Trophoblast cell (in vitro differentiated cells and primary cell): Measurements from ENCODE around the gene SCMH1.
A peak's percentile ranks its signal among the peaks of the same experiment; 100 is the strongest.
"Not testable (repeated sequence)": the region's sequence is repeated elsewhere in the genome, so short reads cannot be mapped to it uniquely, and the experiment has no call there.

Experiments
- DNase-seq, 2 donors: peaks; one replicate each; pipeline ENCODE4 v3.0.0-alpha.2; 2016
- H2AFZ ChIP-seq: 2 replicates; pipeline ENCODE4 v1.6.1; 2013; ENCODE audit warnings: low read length, moderate library complexity, mild to moderate bottlenecking; ENCODE audit not compliant: insufficient read depth, poor library complexity
- H2AK5ac ChIP-seq: 2 replicates; pipeline ENCODE4 v1.6.1; 2013; ENCODE audit warnings: mild to moderate bottlenecking, low read length
- H2BK120ac ChIP-seq: 2 replicates; pipeline ENCODE4 v1.6.1; 2013; ENCODE audit warnings: low read length, mild to moderate bottlenecking, moderate library complexity; ENCODE audit not compliant: insufficient read depth, poor library complexity
- H2BK12ac ChIP-seq: 2 replicates; pipeline ENCODE4 v1.6.1; 2013; ENCODE audit warnings: mild to moderate bottlenecking, low read length, moderate library complexity
- H2BK5ac ChIP-seq: 2 replicates; pipeline ENCODE4 v1.6.1; 2013; ENCODE audit warnings: low read length, low read depth, moderate library complexity, mild to moderate bottlenecking; ENCODE audit not compliant: poor library complexity
- H3K14ac ChIP-seq: 2 replicates; pipeline ENCODE4 v1.6.1; 2013; ENCODE audit warnings: mild to moderate bottlenecking, low read length
- H3K18ac ChIP-seq: 2 replicates; pipeline ENCODE4 v1.6.1; 2013; ENCODE audit warnings: mild to moderate bottlenecking, low read length
- H3K23ac ChIP-seq: 2 replicates; pipeline ENCODE4 v1.6.1; 2013; ENCODE audit warnings: low read length
- H3K27ac ChIP-seq: 2 replicates; pipeline ENCODE4 v1.5.1; 2013; ENCODE audit warnings: low read depth, mild to moderate bottlenecking, inconsistent platforms, low read length, moderate library complexity
- H3K27me3 ChIP-seq: 2 replicates; pipeline ENCODE4 v1.6.1; 2013; ENCODE audit warnings: inconsistent platforms, mild to moderate bottlenecking, low read length, moderate library complexity; ENCODE audit not compliant: insufficient read depth
- H3K36me3 ChIP-seq, 2 experiments: 1 replicate in 1 of 2; 2 replicates in 1 of 2; pipeline ENCODE4 v1.6.1; 2013; ENCODE audit warnings: low read length in 2 of 2, mild to moderate bottlenecking in 2 of 2, moderate library complexity in 1 of 2; ENCODE audit not compliant: insufficient read depth in 2 of 2, control insufficient read depth in 1 of 2
- H3K4ac ChIP-seq: 2 replicates; pipeline ENCODE4 v1.6.1; 2013; ENCODE audit warnings: low read depth, mild to moderate bottlenecking, low read length, moderate library complexity
- H3K4me1 ChIP-seq, 2 experiments: 1 replicate in 1 of 2; 2 replicates in 1 of 2; pipeline ENCODE4 v1.6.1; 2013; ENCODE audit warnings: low read length in 2 of 2, mild to moderate bottlenecking in 2 of 2, moderate library complexity in 1 of 2; ENCODE audit not compliant: insufficient read depth in 2 of 2, control insufficient read depth in 1 of 2
- H3K4me2 ChIP-seq: 2 replicates; pipeline ENCODE4 v1.6.1; 2013; ENCODE audit warnings: inconsistent platforms, mild to moderate bottlenecking, low read length, moderate library complexity
- H3K4me3 ChIP-seq: 2 replicates; pipeline ENCODE4 v1.5.1; 2013; ENCODE audit warnings: mild to moderate bottlenecking, low read depth, low read length, inconsistent platforms
- H3K79me1 ChIP-seq: one replicate; pipeline ENCODE4 v1.6.1; 2013; ENCODE audit warnings: low read length
- H3K79me2 ChIP-seq: 2 replicates; pipeline ENCODE4 v1.6.1; 2013; ENCODE audit warnings: low read length, mild to moderate bottlenecking; ENCODE audit not compliant: control insufficient read depth, insufficient read depth, poor library complexity
- H3K9ac ChIP-seq: 2 replicates; pipeline ENCODE4 v1.6.1; 2013; ENCODE audit warnings: mild to moderate bottlenecking, low read length
- H3K9me3 ChIP-seq: 2 replicates; pipeline ENCODE4 v1.6.1; 2013; ENCODE audit warnings: low read depth, mild to moderate bottlenecking, control low read depth, inconsistent platforms, low read length; ENCODE audit not compliant: insufficient read depth
- H4K12ac ChIP-seq: 2 replicates; pipeline ENCODE4 v1.6.1; 2013; ENCODE audit warnings: low read depth, mild to moderate bottlenecking, low read length, moderate library complexity
- H4K8ac ChIP-seq: 2 replicates; pipeline ENCODE4 v1.6.1; 2013; ENCODE audit warnings: low read depth, mild to moderate bottlenecking, low read length, moderate library complexity
- H4K91ac ChIP-seq: one replicate; pipeline ENCODE4 v1.6.1; 2013; ENCODE audit warnings: low read depth, mild to moderate bottlenecking, low read length, moderate library complexity
- WGBS: extraction: QIAGEN DNeasy Blood & Tissue Kit; methylation state at CpG from one replicate; pipeline ENCODE4 v1.1.7; 2013; ENCODE audit warnings: missing lambda C conversion rate; ENCODE audit not compliant: insufficient read length, insufficient coverage; ENCODE audit errors: extremely low coverage; 5-methylcytosine and 5-hydroxymethylcytosine counted together

Gene SCMH1

DNA sequence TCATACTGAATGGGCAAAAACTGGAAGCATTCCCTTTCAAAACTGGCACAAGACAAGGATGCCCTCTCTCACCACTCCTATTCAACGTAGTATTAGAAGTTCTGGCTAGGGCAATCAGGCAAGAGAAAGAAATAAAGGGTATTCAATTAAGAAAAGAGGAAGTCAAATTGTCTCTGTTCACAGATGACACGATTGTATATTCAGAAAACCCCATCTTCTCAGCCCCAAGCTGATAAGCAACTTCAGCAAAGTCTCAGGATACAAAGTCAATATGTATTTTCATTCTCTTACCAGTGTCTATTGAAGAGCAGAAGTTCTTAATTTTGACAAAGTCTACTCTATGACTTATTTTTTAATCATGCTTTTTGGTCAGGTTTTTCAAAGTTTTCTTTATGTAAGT is 107.8 kb downstream of the SCMH1 start:
- not testable (repeated sequence) for DNase-seq, H2AK5ac ChIP-seq, H3K4ac ChIP-seq, H2AFZ ChIP-seq, H3K9me3 ChIP-seq, H3K79me2 ChIP-seq, H2BK12ac ChIP-seq, H3K4me3 ChIP-seq, H3K36me3 ChIP-seq, H3K18ac ChIP-seq, H2BK5ac ChIP-seq, H3K27me3 ChIP-seq, H3K4me2 ChIP-seq, H3K27ac ChIP-seq, H3K79me1 ChIP-seq, H4K12ac ChIP-seq, H2BK120ac ChIP-seq, H3K14ac ChIP-seq, H3K23ac ChIP-seq, H3K9ac ChIP-seq, H4K91ac ChIP-seq, H3K4me1 ChIP-seq, H4K8ac ChIP-seq
- no CpG with 5 or more reads among the region's 2 CpGs for whole genome bisulfite sequencing

DNA sequence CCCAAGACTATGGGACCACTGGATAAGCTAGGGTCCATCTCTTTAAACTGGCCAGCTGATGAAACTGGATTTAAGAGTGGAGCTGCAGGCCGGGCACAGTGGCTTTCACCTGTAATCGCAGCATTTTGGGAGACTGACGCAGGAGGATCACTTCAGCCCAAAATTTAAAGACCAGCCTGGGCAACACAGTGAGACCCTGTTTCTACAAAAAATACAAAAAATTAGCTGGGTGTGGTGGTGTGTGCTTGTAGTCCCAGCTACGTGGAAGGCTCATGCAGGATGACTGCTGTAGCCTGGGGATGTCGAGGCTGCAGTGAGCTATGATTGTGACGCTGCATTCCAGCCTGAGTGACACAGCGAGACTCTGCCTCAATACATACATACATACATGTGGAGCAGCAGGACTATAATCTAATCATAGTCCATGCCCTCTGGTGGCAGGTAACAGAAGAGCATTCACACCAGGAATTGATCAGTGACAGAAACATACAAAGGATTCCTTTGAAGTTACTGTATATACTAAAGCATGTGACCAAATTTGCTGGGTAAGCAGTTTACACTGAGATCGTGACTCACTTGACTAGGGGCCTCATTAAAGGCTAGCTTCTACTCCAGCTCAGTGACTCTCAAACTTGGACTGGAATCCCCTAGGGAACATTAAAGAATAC is 119.1 kb downstream of the SCMH1 start:
- WGBS = no CpG with 5 or more reads among the region's 8 CpGs
- Histone ChIP-seq H3K4me3 (no peak overlapping the region), H3K9me3 (no peaks in the 10 kb centered on the region), H2AK5ac (no peak overlapping the region), H4K91ac (no peak overlapping the region), H3K79me2 (no peaks in the 10 kb centered on the region), H3K9ac (no peak overlapping the region), H3K23ac (no peak overlapping the region), H2BK5ac (no peak overlapping the region), H2BK12ac (no peak overlapping the region), H3K36me3 (peaks cover 2 to 4% of the 10 kb centered on the region in 2 experiments), H2BK120ac (no peak overlapping the region), H3K27ac (no peak overlapping the region), H3K18ac (no peak overlapping the region), H3K79me1 (no peaks in the 10 kb centered on the region), H3K14ac (no peak overlapping the region), H4K12ac (no peak overlapping the region), H3K4me2 (no peak overlapping the region), H3K27me3 (no peaks in the 10 kb centered on the region), H4K8ac (no peak overlapping the region), H3K4me1 (no peaks in the 10 kb centered on the region), H2AFZ (no peak overlapping the region), H3K4ac (no peak overlapping the region)
- peak; percentile 83 to 92 for DNase-seq

DNA sequence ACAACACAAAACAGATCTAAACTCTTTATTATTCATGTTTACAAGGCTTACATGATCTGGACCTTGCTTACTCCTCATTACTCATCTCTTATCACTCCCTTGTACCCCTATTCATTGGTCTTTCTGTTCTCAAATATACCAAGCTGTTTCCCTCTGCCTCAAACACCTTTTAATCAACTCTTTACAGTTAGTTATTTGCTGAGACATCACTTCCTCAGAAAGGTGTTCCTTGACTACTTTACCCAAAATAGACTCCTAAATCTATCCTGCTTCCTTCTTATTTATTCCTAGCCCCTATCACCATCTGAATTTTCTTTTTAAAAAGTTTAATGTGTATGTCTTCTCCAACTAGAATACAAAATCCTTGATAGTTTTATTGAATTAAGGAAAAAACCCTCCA is 120.0 kb downstream of the SCMH1 start:
- H4K12ac ChIP-seq = no peak overlapping the region
- H3K14ac ChIP-seq = no peak overlapping the region
- H4K8ac ChIP-seq = no peak overlapping the region
- no peak overlapping the region for H4K91ac ChIP-seq
- H2BK5ac ChIP-seq = no peak overlapping the region
- H2AFZ ChIP-seq = no peak overlapping the region
- no peak overlapping the region for H3K23ac ChIP-seq
- H3K79me1 ChIP-seq = no peaks in the 10 kb centered on the region
- H3K27ac ChIP-seq = no peak overlapping the region
- no peak overlapping the region for H2BK12ac ChIP-seq
- DNase-seq = no peak
- no peak overlapping the region for H3K4me3 ChIP-seq
- no peak overlapping the region for H2AK5ac ChIP-seq
- H3K4me2 ChIP-seq = no peak overlapping the region
- no peak overlapping the region for H3K9ac ChIP-seq
- H3K79me2 ChIP-seq = no peaks in the 10 kb centered on the region
- no peaks in the 10 kb centered on the region for H3K27me3 ChIP-seq
- no peaks in the 10 kb centered on the region for H3K9me3 ChIP-seq
- H3K36me3 ChIP-seq = peaks cover 2 to 4% of the 10 kb centered on the region in 2 experiments
- no peak overlapping the region for H3K4ac ChIP-seq
- no peaks in the 10 kb centered on the region for H3K4me1 ChIP-seq
- no peak overlapping the region for H3K18ac ChIP-seq
- H2BK120ac ChIP-seq = no peak overlapping the region

DNA sequence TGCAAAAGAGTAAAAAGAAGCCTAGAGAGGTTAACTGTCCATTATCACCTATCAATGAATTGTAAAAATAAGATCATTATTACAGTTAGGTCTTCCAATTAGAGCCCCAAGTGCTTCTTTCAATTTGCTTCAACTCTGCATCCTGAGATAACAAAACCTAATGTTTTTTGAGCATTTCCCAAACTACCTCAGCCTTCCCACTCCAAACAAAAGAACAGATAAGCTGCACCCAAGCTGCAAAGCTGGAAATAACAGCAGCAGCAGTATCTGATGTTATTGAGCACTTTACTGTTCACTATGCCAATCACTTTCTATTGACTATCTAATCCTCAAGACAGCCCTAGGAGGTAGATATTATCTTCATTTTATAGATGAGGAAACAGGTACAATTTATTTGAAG is 123.5 kb downstream of the SCMH1 start:
- no peak overlapping the region for H2BK5ac ChIP-seq
- H2BK120ac ChIP-seq = no peak overlapping the region
- no peak overlapping the region for H4K12ac ChIP-seq
- no peak overlapping the region for H3K4ac ChIP-seq
- no peak overlapping the region for H3K9ac ChIP-seq
- no peak overlapping the region for H2AFZ ChIP-seq
- H3K79me1 ChIP-seq = no peaks in the 10 kb centered on the region
- no peak overlapping the region for H2AK5ac ChIP-seq
- H4K91ac ChIP-seq = no peak overlapping the region
- H3K18ac ChIP-seq = no peak overlapping the region
- no peak overlapping the region for H3K4me3 ChIP-seq
- no peak overlapping the region for H3K14ac ChIP-seq
- no peak overlapping the region for H4K8ac ChIP-seq
- no peaks in the 10 kb centered on the region for H3K79me2 ChIP-seq
- peaks cover 0 to 4% of the 10 kb centered on the region in 2 experiments for H3K36me3 ChIP-seq
- no peak for DNase-seq
- H3K4me2 ChIP-seq = no peak overlapping the region
- no peaks in the 10 kb centered on the region for H3K9me3 ChIP-seq
- no peak overlapping the region for H3K23ac ChIP-seq
- no peak overlapping the region for H2BK12ac ChIP-seq
- no peak overlapping the region for H3K27ac ChIP-seq
- no peaks in the 10 kb centered on the region for H3K27me3 ChIP-seq
- H3K4me1 ChIP-seq = no peaks in the 10 kb centered on the region
